Tibial nerve (tissue), 3 donors: ENCODE results near the gene AGBL3.

ENCODE experiments used
- CTCF ChIP-seq, 5 experiments: fragments of 200-600 bp in 3 of 5; fragments of 450-650 bp in 2 of 5; sonication (generic) in 3 of 5; IDR thresholded peaks; one replicate each; pipeline ENCODE4 v1.5.1; 2016 to 2019; ENCODE audit warnings: antibody characterized with exemption in 5 of 5, mild to moderate bottlenecking in 3 of 5, moderate library complexity in 2 of 5
- POLR2A ChIP-seq, 2 donors: fragments of 450-650 bp; IDR thresholded peaks; one replicate each; pipeline ENCODE4 v1.6.1; 2017; ENCODE audit warnings: antibody characterized with exemption in 2 of 2, mild to moderate bottlenecking in 2 of 2, moderate library complexity in 2 of 2

DNA sequence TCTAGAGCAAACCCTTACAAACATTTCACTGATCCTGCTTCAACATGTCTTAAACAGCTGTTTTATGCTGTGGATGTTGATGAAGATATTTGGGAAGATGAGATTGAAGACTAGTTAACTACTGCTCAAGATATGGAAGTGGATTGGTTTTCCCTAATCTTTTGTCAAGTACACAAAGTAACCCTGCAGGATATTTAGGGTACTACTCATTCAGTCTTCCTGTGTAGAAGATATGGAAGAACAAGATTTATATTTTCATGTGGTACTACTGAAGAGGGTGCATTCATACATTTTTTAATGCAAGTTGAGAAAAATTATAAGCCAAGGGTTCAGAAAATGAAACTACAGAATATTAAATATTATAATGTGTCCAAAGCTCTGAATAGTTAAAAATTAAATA is 143.3 kb downstream of the AGBL3 start:
- no peak for TF ChIP-seq POLR2A (IDR thresholded peaks at IDR 0.05)
- TF ChIP-seq CTCF (IDR thresholded peaks at IDR 0.05), result no peak
